DMS79 treated with DMSO at 0.1 percent for 48 hours (cell line): ENCODE data around the gene ENGASE.

Experiments used
- DNase-seq: peaks from one replicate; lab custom pipeline; 2025; lab: John Stamatoyannopoulos, UW

ENGASE gene

GRCh38 chr17:79115487-79115886 lies 40.9 kb downstream of the ENGASE start:
- DNase-seq: no peak

GRCh38 chr17:79116575-79117368 lies 42.1 kb downstream of the ENGASE start:
- no peak for DNase-seq

- no peak for DNase-seq
These were observed 43.4 kb downstream of the ENGASE start for GRCh38 chr17:79117905-79118487.

- DNase-seq: no peak
These were observed 44.3 kb downstream of the ENGASE start for GRCh38 chr17:79118924-79119323.

GRCh38 chr17:79120259-79120658 lies 45.6 kb downstream of the ENGASE start:
- no peak for DNase-seq

- no peak for DNase-seq
These were observed 49.4 kb downstream of the ENGASE start for GRCh38 chr17:79123988-79124387.

GRCh38 chr17:79124513-79125209 lies 50.0 kb downstream of the ENGASE start:
- no peak for DNase-seq

GRCh38 chr17:79125503-79125902 lies 50.9 kb downstream of the ENGASE start:
- peak; percentile 17 for DNase-seq

- DNase-seq: no peak
These were observed 51.5 kb downstream of the ENGASE start for GRCh38 chr17:79126139-79126538.

- no peak for DNase-seq
These were observed 53.0 kb downstream of the ENGASE start for GRCh38 chr17:79127534-79128135.

- no peak for DNase-seq
These were observed 54.9 kb downstream of the ENGASE start for GRCh38 chr17:79129523-79129922.

GRCh38 chr17:79130536-79131273 lies 56.1 kb downstream of the ENGASE start:
- DNase-seq: no peak

GRCh38 chr17:79131274-79131635 lies 56.6 kb downstream of the ENGASE start:
- DNase-seq: no peak

- peak; percentile 9 for DNase-seq
These were observed 57.1 kb downstream of the ENGASE start for GRCh38 chr17:79131701-79132100.

GRCh38 chr17:79132271-79133064 lies 57.8 kb downstream of the ENGASE start:
- DNase-seq: peak; percentile 29

- no peak for DNase-seq
These were observed 58.6 kb downstream of the ENGASE start for GRCh38 chr17:79133214-79133613.

GRCh38 chr17:79133985-79134384 lies 59.4 kb downstream of the ENGASE start:
- DNase-seq: no peak

- DNase-seq: no peak
These were observed 60.4 kb downstream of the ENGASE start for GRCh38 chr17:79135011-79135410.

- peak; percentile 7 for DNase-seq
These were observed 61.2 kb downstream of the ENGASE start for GRCh38 chr17:79135628-79136405.
